ENCODE measurements around the gene APPL2.
"Not testable (repeated sequence)": the region's sequence is repeated elsewhere in the genome, so short reads cannot be mapped to it uniquely, and the experiment has no call there.

DNA sequence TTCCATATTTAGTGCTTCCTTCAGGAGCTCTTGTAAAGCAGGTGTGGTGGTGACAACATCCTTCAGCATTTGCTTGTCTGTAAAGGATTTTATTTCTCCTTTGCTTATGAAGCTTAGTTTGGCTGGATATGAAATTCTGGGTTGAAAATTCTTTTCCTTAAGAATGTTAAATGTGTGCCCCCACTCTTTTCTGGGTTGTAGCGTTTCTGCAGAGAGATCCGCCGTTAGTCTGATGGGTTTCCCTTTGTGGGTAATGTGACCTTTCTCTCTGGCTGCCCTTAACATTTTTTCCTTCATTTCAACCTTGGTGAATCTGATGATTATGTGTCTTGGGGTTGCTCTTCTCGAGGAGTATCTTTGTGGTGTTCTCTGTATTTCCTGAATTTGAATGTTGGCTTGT is 52.6 kb downstream of the APPL2 start:
- TF ChIP-seq, protein P1, sequence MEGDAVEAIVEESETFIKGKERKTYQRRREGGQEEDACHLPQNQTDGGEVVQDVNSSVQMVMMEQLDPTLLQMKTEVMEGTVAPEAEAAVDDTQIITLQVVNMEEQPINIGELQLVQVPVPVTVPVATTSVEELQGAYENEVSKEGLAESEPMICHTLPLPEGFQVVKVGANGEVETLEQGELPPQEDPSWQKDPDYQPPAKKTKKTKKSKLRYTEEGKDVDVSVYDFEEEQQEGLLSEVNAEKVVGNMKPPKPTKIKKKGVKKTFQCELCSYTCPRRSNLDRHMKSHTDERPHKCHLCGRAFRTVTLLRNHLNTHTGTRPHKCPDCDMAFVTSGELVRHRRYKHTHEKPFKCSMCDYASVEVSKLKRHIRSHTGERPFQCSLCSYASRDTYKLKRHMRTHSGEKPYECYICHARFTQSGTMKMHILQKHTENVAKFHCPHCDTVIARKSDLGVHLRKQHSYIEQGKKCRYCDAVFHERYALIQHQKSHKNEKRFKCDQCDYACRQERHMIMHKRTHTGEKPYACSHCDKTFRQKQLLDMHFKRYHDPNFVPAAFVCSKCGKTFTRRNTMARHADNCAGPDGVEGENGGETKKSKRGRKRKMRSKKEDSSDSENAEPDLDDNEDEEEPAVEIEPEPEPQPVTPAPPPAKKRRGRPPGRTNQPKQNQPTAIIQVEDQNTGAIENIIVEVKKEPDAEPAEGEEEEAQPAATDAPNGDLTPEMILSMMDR (conservative IDR thresholded peaks at IDR 0.05; ENCODE audit: low read depth, low read length): not testable (repeated sequence)
- not testable (repeated sequence) for TF ChIP-seq EZH2 (IDR thresholded peaks at IDR 0.05; ENCODE audit: low read length, unreplicated experiment); EZH2phosphoT487 (IDR thresholded peaks at IDR 0.05; ENCODE audit: borderline replicate concordance, low read length)
